AG09309 (cell line): ENCODE data around the gene TBC1D24.

ENCODE experiments used
- DNase-seq: peaks from one replicate; pipeline ENCODE4 v3.0.0-alpha.2; 2010; ENCODE audit warnings: low read depth
- H3K4me3 ChIP-seq: 2 replicates; pipeline ENCODE4 v1.5.1; 2011; ENCODE audit warnings: mild to moderate bottlenecking, low read depth, low read length, moderate library complexity; ENCODE audit not compliant: control insufficient read depth
- CTCF ChIP-seq: IDR thresholded peaks from 2 replicates; pipeline ENCODE4 v1.5.1; 2011; ENCODE audit warnings: mild to moderate bottlenecking, low read depth, low read length, inconsistent platforms; ENCODE audit not compliant: insufficient read depth, control insufficient read depth; ENCODE audit errors: missing control alignments

TBC1D24 gene

GRCh38 chr16:2493605-2494004 is 18.7 kb downstream of the TBC1D24 start:
- no peak for DNase-seq
- TF ChIP-seq CTCF, result no peak
- H3K4me3 ChIP-seq, result no peak overlapping the region

GRCh38 chr16:2494616-2495015 is 19.7 kb downstream of the TBC1D24 start:
- no peak for TF ChIP-seq CTCF
- no peak for DNase-seq
- H3K4me3 ChIP-seq, result no peak overlapping the region

- no peak for DNase-seq
Measured at GRCh38 chr16:2495041-2495440, 20.1 kb downstream of the TBC1D24 start.

GRCh38 chr16:2496223-2497115 is 21.5 kb downstream of the TBC1D24 start:
- DNase-seq, result no peak
- no peak for TF ChIP-seq CTCF
- no peak overlapping the region for H3K4me3 ChIP-seq

More at GRCh38 chr16:2495041-2495440, 20.1 kb downstream of the TBC1D24 start:
- TF ChIP-seq CTCF, result no peak
- no peak overlapping the region for H3K4me3 ChIP-seq

GRCh38 chr16:2497116-2497630 is 22.2 kb downstream of the TBC1D24 start:
- no peak overlapping the region for H3K4me3 ChIP-seq
- no peak for TF ChIP-seq CTCF
- DNase-seq, result no peak

GRCh38 chr16:2497695-2498484 is 23.0 kb downstream of the TBC1D24 start:
- no peak for DNase-seq
- TF ChIP-seq CTCF, result no peak

More at GRCh38 chr16:2497695-2498484, 23.0 kb downstream of the TBC1D24 start:
- no peak overlapping the region for H3K4me3 ChIP-seq
